Measurements from ENCODE around the gene MRTFA. TPM values are rescaled to one million over a fixed set of nuclear protein-coding genes. Genes with fewer than 3 reads are reported as not detected.

The MRTFA gene
- polyA plus RNA-seq, 1 experiment, result 8.9 TPM

DNA sequence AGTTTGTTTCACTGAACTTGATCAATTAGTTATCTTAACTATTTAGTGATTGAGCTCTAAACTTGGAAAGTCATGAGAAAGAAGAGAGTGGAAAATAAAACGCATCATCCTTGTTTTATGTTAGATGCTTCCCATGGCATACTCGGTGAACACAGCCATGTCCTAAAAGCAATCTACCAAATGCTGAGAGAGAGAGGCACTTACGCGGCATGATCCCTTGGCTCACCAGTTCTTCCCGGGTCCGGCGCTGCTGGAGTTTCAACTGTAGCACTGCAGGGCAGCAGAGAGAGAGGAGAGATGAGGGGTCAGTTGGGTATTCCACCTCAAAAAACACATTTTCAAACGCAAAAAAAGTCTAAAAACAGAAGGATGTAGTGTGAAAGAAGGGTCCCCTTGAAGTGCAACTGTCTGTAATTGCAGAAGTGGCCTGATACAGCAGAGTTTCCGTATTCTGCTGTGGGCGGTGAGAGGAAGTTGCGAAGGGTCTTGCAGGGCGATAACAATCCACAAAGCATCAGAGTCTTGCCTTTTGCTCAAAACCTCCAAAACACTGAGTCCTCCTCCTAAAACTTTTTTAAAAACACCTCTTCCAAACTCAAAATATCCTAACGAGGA lies 173.4 kb downstream of the MRTFA start:
- POLR2A ChIA-PET, result interaction anchor here (0.9 kb wide), 1 partner anchor 749 kb away, joined by 3 read pairs; no protein-coding TSS in a partner anchor

DNA sequence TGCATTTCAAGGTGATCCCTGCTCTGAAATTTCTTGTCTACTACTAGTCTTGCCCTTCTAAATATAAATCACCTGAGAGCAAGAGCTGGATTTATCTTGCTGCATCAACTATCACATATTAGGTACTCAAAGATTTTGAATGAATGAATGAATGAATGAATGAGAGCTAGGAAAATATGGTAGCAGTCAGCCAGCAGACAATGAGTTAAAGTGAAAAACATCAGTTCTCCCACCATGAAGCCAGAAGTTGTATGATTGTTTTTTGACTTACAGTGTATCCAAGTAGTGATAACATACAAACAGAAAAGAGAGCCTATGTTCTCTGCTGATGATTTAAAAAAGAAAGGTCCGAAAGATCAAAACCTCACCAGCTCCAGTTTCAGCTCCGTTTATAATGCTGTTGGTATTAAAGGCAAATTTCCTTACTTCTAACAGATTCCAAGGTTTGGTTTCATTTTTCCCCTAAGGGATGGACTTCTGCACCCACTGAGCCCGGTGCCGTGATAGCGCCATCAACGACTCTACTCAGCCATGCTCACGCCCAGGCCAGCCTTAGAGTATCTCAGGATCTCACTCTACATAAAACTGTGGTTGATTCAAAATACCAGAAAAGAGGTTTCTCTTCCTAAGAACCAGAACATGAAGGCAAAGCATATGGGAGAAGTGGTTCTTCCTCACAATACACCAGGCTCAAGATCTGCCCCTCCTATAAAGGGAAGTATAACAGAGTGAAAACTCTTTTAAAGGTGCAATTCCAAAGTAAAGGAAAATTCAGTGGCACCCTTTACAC lies 174.1 kb downstream of the MRTFA start:
- Histone ChIP-seq H3K36me3 (ENCODE audit: control insufficient read depth, insufficient read depth, low read length) (peaks cover 6% of the 10 kb centered on the region), H3K27me3 (ENCODE audit: control insufficient read depth, insufficient read depth, low read length) (no peaks in the 10 kb centered on the region), H3K4me3 (ENCODE audit: low read depth, low read length) (no peak overlapping the region)
- ChIA-PET POLR2A (interaction anchor here (0.9 kb wide), 1 partner anchor 750 kb away, joined by 3 read pairs; no protein-coding TSS in a partner anchor), CTCF (interaction anchor here (0.7 to 1.1 kb wide), 2 partner anchors 10 to 13 kb away, joined by 3 to 4 read pairs; no protein-coding TSS in a partner anchor)
- DNase-seq (ENCODE audit: low read depth), result no peak
- TF ChIP-seq, protein P1, sequence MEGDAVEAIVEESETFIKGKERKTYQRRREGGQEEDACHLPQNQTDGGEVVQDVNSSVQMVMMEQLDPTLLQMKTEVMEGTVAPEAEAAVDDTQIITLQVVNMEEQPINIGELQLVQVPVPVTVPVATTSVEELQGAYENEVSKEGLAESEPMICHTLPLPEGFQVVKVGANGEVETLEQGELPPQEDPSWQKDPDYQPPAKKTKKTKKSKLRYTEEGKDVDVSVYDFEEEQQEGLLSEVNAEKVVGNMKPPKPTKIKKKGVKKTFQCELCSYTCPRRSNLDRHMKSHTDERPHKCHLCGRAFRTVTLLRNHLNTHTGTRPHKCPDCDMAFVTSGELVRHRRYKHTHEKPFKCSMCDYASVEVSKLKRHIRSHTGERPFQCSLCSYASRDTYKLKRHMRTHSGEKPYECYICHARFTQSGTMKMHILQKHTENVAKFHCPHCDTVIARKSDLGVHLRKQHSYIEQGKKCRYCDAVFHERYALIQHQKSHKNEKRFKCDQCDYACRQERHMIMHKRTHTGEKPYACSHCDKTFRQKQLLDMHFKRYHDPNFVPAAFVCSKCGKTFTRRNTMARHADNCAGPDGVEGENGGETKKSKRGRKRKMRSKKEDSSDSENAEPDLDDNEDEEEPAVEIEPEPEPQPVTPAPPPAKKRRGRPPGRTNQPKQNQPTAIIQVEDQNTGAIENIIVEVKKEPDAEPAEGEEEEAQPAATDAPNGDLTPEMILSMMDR (IDR thresholded peaks at IDR 0.05; ENCODE audit: insufficient read depth, low read depth, low read length), result no peak

More for the DNA sequence above, 173.4 kb downstream of the MRTFA start:
- Histone ChIP-seq H3K27me3 (ENCODE audit: control insufficient read depth, insufficient read depth, low read length) (no peaks in the 10 kb centered on the region), H3K36me3 (ENCODE audit: control insufficient read depth, insufficient read depth, low read length) (peaks cover 6% of the 10 kb centered on the region), H3K4me3 (ENCODE audit: low read depth, low read length) (no peak overlapping the region)
- DNase-seq (ENCODE audit: low read depth), result no peak
- CTCF ChIA-PET, result interaction anchor here (1.1 kb wide), 1 partner anchor 11 kb away, joined by 4 read pairs; no protein-coding TSS in a partner anchor
- TF ChIP-seq, protein P1 (IDR thresholded peaks at IDR 0.05; ENCODE audit: insufficient read depth, low read depth, low read length), result no peak

DNA sequence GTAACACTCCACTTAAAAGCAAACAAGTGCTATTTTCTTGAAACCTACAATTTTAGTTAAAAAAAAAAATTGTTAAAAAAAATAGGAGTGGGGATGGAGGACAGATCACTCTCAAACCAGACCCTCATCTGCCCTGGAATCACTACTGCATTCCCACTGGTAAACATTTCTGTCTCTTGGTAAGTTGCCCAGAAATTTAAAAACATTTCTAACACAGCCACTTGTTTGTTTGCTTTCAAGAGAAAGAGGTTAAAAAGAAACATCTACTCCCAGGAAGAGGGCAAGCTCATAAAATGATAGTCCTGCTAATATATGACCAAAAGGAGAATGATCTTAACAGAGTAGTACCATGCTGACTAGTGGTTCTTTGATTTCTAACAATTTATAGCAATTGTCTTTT lies 182.8 kb downstream of the MRTFA start:
- Histone ChIP-seq H3K4me3 (ENCODE audit: low read depth, low read length) (no peak overlapping the region), H3K27me3 (ENCODE audit: control insufficient read depth, insufficient read depth, low read length) (no peaks in the 10 kb centered on the region), H3K36me3 (ENCODE audit: control insufficient read depth, insufficient read depth, low read length) (no peaks in the 10 kb centered on the region)
- ChIA-PET POLR2A (no interaction called here), CTCF (interaction anchor here (0.7 to 1.7 kb wide), 4 partner anchors 15 to 80 kb away, joined by 3 to 6 read pairs (median 4); no protein-coding TSS in a partner anchor)
- DNase-seq (ENCODE audit: low read depth), result no peak
- TF ChIP-seq, protein P1 (IDR thresholded peaks at IDR 0.05; ENCODE audit: insufficient read depth, low read depth, low read length), result no peak

DNA sequence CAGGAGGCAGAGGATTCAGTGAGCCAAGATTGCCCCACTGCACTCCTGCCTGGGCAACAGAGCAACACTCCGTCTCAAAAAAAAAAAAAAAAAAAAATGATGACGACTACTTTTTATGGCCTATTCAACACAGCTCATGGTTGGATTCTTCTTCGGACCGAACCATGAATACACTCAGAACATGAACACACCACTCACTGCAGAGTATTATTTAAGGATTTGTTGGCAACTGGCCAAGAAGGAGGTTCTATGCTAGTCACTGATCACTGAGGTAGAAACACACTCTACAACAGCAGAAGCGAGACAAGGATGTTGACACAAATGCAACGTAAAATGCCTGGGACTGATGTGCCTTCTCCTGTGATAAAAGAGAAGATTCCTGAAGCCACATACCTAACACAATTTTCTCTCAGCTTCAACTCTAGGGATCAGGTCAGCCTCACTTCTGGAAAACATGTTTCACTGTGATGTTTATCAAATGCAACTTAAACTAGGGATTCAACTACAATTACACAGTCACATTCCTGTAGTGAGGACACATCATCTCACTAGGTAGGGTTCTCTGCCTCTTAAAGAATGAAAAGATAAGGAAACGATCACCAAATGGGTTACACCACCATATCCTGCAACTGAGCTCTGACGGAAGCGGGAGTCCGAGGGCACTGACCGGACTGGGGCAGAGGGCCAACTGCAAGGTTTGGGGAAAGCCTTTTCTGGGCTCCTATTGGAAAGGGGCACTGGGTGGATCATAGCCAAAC lies 183.6 kb downstream of the MRTFA start:
- Histone ChIP-seq H3K4me3 (ENCODE audit: low read depth, low read length) (no peak overlapping the region), H3K27me3 (ENCODE audit: control insufficient read depth, insufficient read depth, low read length) (no peaks in the 10 kb centered on the region), H3K36me3 (ENCODE audit: control insufficient read depth, insufficient read depth, low read length) (no peaks in the 10 kb centered on the region)
- TF ChIP-seq, protein P1 (IDR thresholded peaks at IDR 0.05; ENCODE audit: insufficient read depth, low read depth, low read length), result no peak
- DNase-seq (ENCODE audit: low read depth), result no peak
- ChIA-PET CTCF (interaction anchor here (0.7 to 1.3 kb wide), 5 partner anchors 9 to 81 kb away, joined by 3 to 6 read pairs (median 4); no protein-coding TSS in a partner anchor), POLR2A (no interaction called here)
